Cerebellar nuclear complex (tissue), 1 donor: ENCODE data around the gene PREX1.
"Not testable (repeated sequence)": the region's sequence is repeated elsewhere in the genome, so short reads cannot be mapped to it uniquely, and the experiment has no call there.

Experiments used
- DNase-seq, 2 experiments: peaks; one replicate each; lab custom pipeline; 2025; lab: John Stamatoyannopoulos, UW

PREX1 gene, protein sequence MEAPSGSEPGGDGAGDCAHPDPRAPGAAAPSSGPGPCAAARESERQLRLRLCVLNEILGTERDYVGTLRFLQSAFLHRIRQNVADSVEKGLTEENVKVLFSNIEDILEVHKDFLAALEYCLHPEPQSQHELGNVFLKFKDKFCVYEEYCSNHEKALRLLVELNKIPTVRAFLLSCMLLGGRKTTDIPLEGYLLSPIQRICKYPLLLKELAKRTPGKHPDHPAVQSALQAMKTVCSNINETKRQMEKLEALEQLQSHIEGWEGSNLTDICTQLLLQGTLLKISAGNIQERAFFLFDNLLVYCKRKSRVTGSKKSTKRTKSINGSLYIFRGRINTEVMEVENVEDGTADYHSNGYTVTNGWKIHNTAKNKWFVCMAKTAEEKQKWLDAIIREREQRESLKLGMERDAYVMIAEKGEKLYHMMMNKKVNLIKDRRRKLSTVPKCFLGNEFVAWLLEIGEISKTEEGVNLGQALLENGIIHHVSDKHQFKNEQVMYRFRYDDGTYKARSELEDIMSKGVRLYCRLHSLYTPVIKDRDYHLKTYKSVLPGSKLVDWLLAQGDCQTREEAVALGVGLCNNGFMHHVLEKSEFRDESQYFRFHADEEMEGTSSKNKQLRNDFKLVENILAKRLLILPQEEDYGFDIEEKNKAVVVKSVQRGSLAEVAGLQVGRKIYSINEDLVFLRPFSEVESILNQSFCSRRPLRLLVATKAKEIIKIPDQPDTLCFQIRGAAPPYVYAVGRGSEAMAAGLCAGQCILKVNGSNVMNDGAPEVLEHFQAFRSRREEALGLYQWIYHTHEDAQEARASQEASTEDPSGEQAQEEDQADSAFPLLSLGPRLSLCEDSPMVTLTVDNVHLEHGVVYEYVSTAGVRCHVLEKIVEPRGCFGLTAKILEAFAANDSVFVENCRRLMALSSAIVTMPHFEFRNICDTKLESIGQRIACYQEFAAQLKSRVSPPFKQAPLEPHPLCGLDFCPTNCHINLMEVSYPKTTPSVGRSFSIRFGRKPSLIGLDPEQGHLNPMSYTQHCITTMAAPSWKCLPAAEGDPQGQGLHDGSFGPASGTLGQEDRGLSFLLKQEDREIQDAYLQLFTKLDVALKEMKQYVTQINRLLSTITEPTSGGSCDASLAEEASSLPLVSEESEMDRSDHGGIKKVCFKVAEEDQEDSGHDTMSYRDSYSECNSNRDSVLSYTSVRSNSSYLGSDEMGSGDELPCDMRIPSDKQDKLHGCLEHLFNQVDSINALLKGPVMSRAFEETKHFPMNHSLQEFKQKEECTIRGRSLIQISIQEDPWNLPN (N-terminal part only)

DNA sequence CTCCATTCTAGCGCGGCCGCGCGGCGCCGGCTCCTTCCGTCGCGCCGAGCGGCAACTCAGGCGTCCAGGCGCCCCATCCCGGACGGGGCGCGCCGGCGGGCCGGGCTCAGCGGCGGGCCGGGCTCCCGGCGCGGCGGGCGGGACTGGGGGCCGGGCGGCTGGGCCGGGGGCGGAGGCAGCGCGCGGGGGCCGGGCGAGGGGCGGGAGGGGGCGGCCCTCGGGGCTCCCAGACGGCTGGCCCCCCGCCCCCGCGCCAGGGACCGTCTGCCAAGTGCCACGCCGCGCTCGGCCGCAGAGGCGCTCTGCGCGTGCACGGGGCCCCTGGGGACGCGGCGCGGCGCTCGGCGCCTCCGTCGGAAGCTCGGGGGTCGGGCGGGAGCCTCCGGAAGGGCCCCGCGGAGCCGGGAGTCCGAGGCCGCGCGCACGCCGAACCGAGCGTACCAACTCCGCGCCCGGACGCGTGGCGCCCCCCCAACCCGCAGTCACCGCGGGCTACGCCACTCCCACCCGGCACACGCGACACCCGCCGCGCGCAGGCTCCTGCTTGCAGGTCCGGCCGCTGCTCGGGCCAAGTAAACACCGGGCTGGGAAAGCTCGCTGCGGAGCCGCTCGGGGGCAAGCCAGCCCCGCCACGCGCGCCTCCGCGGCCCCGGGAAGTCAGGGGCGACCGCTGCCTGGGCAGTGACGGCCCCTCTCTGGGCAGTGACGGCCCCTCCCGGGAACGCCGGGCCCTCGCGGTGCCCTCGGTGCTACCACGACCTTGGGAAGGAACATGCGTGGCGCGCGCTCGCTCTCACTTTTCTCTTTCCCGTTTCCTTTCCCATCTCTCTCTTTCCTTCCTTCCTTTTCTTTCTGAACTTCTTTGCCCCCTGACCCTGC lies at the start of gene PREX1:
Gene PREX1, minus strand, starts transcription at position 145 of the 879 bp plus-strand sequence. Its CDS starts 139 bp downstream, at position 6.
- no peak for DNase-seq

DNA sequence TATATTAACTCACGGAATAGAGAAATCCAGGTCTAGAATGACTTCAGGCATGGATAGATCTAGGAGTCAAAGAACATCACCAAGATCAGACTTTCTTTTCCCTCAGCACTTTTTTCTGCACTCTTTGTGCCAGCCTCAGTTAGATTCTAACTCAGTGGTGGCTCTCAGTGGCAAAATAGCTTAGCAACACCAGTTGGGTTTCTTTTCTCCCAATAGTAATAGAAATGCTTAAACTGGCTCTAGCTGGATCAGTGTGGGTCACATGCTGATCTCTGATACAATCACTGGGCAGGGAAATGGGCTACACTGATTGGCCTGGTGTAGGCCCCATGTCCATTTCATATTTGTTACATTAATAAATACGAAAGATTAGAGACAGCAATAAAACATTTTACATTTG lies 49.5 kb upstream of the PREX1 start:
- DNase-seq: no peak

DNA sequence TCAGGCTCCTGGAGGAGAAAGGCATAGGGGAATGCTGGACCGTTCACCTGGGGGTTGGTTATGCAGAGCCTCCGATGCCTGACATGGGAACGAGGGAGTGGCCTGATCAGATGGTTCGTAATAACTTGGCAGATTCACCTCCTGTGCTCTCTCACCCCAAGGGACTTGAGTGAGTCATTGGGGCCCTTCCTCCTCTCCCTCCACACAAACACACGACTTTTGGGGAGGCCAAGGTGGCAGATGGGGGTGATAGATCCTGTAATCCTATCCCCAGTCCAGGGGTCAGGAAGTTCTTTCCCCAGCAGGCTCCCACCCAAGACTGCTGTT lies 48.1 kb upstream of the PREX1 start:
- DNase-seq: no peak

DNA sequence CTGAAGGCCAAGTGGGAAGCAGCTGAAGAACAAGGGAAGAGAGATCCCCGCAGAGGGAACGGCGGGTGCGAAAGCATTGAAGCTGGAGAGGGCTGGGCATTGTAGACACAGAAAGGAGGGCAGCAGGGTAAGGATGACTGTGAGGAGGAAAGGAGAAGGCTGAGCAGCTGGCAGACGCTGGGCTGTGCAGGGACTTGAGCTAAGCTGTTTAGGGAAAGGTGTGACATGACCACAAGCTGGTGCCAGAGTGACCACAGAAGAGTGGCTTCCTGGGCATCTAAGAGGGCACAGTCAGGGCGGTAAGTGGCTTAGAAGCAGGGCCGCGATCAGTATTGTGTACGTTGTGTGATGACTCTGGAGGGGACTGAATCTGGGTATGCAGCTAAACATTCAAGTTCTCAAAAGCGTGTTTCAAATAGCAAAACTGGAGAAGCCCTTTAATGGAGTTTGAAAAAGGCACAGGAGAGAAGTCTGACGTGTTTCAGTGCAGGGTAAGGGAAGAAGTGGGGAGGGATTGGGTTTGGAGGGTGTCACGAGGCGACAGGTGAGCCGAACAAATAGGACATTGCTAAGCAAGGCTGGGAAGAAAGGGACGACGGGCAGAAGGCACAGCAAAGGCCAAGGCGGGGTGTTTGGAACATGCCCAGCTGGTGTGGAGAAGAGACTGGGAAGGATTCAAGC lies 47.6 kb upstream of the PREX1 start:
- no peak for DNase-seq

DNA sequence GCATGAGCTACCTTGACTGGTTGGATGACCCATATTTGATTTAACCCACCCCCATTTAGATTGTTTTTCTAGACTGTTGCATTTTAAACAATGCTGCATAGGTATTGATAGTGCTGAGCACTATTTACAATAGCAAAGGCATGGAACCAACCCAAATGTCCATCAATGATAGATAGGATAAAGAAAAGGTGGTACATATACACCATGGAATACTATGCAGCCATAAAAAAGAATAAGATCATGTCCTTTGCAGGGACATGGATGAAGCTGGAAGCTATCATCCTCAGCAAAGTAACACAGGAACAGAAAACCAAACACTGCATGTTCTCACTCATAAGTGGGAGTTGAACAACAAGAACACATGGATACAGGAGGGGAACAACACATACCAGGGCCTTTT lies 41.6 kb upstream of the PREX1 start:
- DNase-seq: not testable (repeated sequence)

DNA sequence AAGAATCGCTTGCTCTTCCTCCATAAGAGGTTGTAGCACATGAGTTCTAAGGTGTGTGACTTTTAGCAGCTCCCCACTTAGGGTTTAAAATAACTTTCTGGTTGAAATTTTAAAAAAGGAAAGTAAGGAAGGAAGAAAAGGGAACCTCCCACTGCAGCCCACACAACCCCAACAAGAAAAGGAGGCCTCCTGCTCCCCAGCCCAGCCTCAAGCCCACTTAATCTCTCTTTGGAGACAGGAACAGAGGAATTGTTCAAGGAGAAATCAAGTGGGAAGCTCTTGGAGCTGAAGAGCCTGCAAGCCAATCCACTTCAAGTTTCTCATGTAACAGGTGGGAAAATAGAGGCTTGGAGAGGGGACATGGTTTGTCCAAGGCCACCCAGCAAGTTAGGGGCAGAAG lies 39.1 kb upstream of the PREX1 start:
- DNase-seq: no peak

DNA sequence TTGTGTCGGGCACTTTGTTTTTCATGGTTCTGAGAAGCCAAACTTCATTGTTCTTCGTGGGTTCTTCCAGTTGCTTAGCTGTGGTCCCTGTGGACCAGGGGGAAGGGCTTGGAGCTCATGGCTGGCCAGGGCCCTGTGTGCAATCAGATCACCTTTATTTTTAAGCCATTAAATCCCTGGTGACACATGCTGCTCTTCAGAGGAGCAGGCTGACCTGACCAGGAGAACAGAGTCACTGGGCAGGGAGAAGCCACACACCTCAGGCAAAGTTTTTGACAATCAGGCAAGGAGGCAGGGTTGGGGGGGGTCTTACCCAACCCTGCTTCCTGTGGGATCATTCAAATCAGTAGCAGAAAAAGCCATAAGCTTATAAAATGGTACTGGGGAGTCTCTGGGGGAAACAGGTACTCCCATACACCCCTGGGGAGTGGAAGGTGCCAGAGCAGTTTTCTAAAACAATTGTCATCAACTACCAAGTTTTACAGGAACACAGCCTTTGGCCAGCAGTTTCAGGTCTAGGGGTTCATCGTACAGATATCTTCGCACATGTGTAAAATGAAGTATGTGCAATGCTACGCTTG lies 37.0 kb upstream of the PREX1 start:
- DNase-seq: no peak

DNA sequence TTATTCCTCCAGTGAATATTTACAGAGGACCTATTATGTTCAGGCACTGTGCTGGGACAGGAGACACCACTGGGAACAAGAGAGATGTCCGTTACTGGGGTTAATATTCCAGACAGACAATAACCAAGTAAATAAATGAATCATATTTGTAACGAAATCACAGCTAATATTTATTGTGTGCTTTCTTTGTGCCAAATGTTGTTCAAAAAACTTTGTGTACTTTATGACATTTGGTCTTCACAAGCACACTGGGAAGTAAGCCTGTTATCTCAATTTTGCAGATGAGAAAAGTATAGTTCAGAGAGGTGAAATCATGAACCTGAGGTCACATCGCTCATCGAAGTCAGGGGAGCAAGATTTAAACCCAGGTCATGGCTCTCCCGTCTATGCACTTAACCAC lies 36.5 kb upstream of the PREX1 start:
- no peak for DNase-seq

DNA sequence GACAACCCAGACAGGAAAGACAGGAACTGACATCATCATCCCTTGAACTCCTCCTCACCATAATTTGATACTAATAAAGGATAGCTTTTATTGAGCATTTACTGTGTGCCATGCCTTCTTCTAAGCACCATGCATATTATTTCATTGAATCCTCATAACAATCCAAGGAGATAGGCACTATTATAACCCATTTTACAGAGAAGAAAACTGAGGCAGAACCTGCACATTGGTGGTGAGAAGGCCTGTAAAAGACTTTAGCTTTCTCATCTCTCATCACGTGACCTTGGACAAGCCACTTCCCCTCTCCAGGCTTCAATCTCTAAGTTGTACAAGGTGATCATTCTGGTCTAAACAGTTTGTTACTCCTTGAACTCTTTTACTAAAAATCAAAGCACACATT lies 34.5 kb upstream of the PREX1 start:
- DNase-seq: no peak

DNA sequence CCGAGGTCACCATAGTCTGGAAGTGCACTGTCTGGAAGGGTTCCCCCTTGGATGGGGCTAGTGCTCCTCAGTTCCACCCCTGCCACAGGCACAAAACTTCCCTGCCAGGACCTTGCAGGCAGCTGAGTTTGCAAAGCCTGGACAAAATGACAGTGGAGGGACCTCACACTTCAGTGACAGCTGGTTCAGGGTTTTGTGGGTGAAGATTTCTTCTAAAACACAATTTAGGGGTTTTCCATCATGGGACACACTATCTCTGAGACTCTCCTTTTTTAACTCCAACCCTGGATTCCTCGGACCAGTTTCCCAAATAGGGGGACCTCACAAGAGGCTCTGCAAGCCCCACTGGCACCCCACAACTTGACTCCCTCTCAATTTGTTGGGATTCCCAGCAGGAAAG lies 33.6 kb upstream of the PREX1 start:
- no peak for DNase-seq

DNA sequence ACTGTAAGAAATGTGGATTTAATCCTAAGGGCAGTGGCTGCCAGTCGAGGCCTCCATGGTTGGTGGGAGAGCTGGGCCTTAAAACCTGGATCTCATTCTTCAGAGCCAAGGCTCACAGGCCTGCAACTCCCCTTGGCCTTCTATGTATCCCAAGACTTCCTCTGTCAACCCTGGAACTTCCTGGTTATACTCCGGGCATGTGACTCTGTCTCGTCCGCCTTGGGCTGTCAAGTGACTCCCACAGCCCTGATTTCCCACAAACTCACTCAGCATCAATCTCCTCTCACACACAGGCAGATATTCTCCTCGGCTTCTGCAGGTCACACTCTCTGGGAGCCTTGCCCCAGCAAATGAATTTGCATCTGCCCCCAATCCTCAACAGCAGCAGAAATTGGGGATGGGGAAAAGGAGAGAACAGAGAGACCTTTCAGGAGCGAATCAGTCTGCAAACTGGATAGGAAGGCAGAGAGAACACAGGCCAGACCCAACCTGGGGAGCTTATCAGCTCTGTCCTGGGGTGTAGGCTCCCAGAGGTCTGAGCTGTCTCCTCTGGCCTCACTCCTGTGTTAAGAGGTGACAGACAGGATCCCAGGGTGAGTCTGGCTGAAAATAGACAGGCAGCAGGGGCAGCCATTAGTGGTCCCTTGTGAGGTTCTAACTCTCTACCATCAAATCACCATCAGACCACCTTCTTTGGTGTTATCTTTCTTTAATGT lies 30.4 kb upstream of the PREX1 start:
- DNase-seq: no peak

DNA sequence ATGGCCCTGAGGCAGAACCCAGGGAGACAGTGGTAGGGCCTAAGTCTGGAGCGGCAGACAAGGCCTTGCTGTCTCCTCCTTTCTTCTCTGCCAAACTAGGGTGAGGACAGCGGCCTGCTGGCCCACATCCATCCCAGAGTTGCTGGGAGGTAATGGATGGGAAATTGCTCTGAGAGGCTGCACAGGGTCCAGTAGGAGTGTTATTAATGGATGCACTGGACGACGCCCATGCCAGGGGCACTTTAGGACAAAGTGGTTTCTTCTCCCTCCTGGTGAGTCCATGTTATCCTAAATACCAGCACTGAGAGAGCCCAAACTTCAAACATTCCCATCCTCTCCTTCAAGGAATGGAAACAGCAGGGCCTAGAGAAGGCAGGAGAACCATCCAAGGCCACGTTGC lies 28.3 kb upstream of the PREX1 start:
- no peak for DNase-seq

DNA sequence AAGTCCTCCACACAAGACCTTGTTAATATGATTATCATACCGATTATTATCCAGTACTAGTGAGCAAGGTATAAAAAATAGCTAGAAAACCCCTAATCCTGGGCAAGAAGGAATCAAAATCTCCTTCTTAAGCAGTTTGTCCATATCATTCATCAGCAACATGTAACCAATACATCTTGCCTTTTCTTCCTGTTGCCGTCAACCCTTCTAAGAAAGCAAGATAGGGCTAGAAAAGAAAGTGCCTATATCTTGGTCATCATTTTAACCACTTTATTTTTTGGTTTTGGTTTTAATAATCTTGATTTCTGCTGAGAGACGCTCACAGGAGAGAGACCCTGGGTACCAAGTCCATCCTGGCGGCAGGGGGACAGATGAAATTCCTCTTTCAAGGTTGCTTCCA lies 27.2 kb upstream of the PREX1 start:
- no peak for DNase-seq

DNA sequence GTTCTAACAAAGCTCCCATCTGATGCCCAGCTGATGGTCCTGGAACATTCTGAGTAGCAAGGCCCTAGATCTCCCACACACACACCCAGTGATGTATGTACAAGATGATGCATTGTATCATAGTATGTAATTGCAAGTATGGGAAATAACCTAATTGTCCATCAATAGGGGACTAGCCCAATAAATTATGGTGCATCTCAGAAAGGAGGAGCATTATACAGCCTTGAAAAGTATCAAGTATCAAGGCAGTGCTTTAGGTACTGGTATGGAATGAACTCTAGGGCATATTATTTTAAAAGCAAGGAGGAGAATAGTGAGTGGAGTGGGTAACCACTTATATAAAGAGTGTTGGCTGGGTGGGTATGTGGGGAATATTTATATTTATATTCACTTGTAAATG lies 24.8 kb upstream of the PREX1 start:
- no peak for DNase-seq

DNA sequence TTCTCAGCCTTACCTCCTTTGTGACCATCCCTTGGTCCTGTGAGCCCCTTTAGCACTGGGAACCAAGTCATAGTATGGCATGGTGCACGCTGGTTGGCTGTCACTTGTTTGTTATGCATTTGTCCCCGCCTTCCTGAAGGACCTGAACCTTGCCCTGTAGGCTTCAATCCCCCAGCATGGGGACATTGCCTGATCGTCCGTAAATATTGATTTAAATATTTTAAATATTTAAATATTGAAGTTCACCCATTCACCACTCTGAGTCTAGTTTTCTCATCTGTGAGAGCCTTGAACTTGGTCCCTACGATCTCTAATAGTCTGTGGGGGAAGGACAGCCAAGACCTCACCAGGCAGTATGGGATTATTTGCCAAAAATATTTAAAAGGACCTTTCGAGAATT lies 23.8 kb upstream of the PREX1 start:
- no peak for DNase-seq

DNA sequence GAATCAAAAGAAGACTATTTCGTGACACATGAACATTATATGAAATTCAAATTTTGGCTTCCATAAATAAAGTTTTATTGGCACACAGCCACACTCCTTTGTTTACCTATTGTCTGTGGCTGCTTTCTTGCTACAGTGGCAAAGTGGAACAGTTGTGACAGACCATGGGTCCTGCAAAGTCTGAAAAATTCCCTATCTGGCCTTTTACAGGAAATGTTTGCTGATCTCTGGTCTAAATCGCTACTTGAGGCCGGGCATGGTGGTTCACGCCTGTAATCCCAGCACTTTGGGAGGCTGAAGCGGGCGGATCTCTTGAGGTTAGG lies 23.1 kb upstream of the PREX1 start:
- no peak for DNase-seq

DNA sequence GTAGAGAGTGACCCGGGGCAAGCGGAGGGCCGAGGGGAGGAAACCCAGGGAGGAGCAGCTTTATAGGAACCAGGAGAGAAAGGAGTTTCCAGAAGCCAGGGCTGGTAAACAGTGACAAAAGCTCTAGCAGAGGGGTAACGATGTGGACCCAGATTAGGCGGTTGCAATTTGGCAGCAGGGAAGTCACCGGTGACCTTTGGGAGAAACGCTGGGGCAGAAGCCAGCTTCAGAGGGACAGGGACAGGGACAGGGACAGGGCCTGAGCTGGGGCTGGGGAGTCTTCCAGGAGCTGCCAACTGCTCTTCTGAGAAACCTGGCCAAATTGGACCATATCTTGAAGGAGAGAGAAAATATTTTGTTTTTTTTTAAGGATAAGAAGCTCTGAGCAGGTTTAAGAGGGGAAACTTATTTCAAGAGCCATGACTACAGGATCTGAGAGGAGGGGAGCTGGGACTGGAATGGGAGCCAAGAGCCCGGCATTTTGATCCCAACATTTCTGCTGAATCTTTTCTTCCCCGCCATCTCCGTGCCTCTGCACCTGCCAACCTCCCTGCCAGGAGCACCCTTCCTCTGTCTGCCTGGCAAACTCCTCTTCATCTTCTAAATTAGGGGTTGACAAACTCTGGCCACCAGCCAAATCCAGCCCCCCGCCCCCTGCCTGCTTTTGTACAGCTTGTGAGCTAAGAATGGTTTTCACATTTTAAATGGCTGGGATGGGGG lies 22.6 kb upstream of the PREX1 start:
- no peak for DNase-seq

DNA sequence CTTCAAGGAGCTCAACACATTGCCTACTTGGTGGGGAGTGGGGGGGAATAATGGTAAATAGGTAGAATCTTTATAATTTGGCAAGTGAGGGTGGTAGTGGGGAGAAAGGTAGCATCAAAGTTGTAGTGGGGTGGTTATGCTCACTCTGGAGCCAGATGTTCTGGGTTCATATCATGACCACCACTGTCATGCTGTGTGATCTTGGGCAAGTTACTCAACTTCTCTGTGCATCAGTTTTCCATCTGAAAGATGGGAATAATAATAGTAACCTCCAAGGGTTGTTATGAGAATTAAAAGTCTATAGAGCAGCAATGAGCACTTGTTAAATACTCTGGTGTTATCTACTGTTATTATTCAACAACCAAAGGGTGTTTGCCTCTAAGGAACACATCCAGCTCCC lies 22.0 kb upstream of the PREX1 start:
- no peak for DNase-seq

DNA sequence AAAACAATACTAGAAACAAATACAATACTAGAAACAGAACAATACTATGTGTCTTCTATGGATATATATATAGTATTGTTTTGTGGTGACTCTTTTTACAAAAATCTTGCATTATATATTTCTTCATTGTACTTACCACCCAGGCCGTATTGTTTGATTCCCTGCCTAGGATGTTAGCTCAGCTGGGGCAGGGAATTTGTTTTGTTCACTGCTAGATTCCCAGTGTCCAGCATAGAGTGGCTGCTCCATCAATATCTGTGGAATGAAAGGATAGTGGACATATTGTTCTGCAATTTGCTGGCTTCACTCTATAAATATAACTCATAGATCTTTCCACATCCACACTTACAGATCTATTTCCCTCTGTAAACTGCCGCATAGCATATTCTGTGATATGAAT lies 21.5 kb upstream of the PREX1 start:
- no peak for DNase-seq
